ENCODE results near the gene MAP3K1.

- TF ChIP-seq CTCF (tag by site-specific recombination; IDR thresholded peaks at IDR 0.05), result no peak
- TF ChIP-seq ZNF121 (tag by site-specific recombination; IDR thresholded peaks at IDR 0.05), result no peak
- no peak for TF ChIP-seq MYNN (tag by site-specific recombination; IDR thresholded peaks at IDR 0.05; ENCODE audit: borderline replicate concordance)
- TF ChIP-seq REST (tag by site-specific recombination; IDR thresholded peaks at IDR 0.05), result no peak
- no peak for TF ChIP-seq ZNF785 (tag by site-specific recombination; IDR thresholded peaks at IDR 0.05)
- TF ChIP-seq BCL11B (tag by site-specific recombination; IDR thresholded peaks at IDR 0.05; ENCODE audit: low read depth), result no peak
- TF ChIP-seq YY1 (tag by site-specific recombination; IDR thresholded peaks at IDR 0.05), result no peak
- no peak for TF ChIP-seq ZNF24 (tag by site-specific recombination; IDR thresholded peaks at IDR 0.05)
- TF ChIP-seq ZNF664 (tag by site-specific recombination; IDR thresholded peaks at IDR 0.05), result no peak
- no peak for TF ChIP-seq HOXA7 (CRISPR knock-in tag; IDR thresholded peaks at IDR 0.05; ENCODE audit: borderline replicate concordance)
- no peak for TF ChIP-seq ZSCAN30 (tag by site-specific recombination; IDR thresholded peaks at IDR 0.05)
- no peak for TF ChIP-seq ZNF274 (IDR thresholded peaks at IDR 0.05; ENCODE audit: low read length)
- TF ChIP-seq ZNF274 (tag by site-specific recombination; IDR thresholded peaks at IDR 0.05; ENCODE audit: borderline replicate concordance), result no peak
- no peak for TF ChIP-seq OVOL3 (tag by site-specific recombination; IDR thresholded peaks at IDR 0.05)
- TF ChIP-seq ZNF624 (tag by site-specific recombination; IDR thresholded peaks at IDR 0.05), result no peak
Measured at GRCh38 chr5:56802205-56802604, 13.1 kb upstream of the MAP3K1 start.
